Activated naive CD4-positive, alpha-beta T cell (primary cell): ENCODE results near the gene MCRIP1.

ENCODE experiments used
- DNase-seq, 4 experiments: peaks; one replicate each; lab custom pipeline; 2025; lab: John Stamatoyannopoulos, UW

MCRIP1 gene

GRCh38 chr17:81803728-81804558 is 29.1 kb downstream of the MCRIP1 start, which contains the start of gene GCGR:
Gene GCGR, plus strand, starts transcription at chr17:81804150. Its CDS starts 4,869 bp downstream, at chr17:81809019.
- no peak for DNase-seq

GRCh38 chr17:81802856-81803643 is 30.0 kb downstream of the MCRIP1 start:
- DNase-seq = no peak

- DNase-seq = no peak
Measured at GRCh38 chr17:81802048-81802758, 30.9 kb downstream of the MCRIP1 start.

- no peak for DNase-seq
Measured at GRCh38 chr17:81801327-81801726, 31.8 kb downstream of the MCRIP1 start.

GRCh38 chr17:81794509-81794908 is 38.6 kb downstream of the MCRIP1 start:
- DNase-seq = no peak

GRCh38 chr17:81794074-81794476 is 39.0 kb downstream of the MCRIP1 start:
- no peak for DNase-seq

GRCh38 chr17:81792675-81793615 is 40.1 kb downstream of the MCRIP1 start:
- no peak for DNase-seq
